A549 (cell line): ENCODE data around the gene SIGMAR1.

Source experiments
- CTCF ChIP-seq: fragments of >200 bp; sonication (Bioruptor Twin); formaldehyde crosslinking; IDR thresholded peaks from 3 replicates; pipeline ENCODE4 v1.5.1; 2016
- HOXA7 ChIP-seq: fragments of 250-450 bp; sonication (Bioruptor Pico); IDR thresholded peaks from 2 replicates; pipeline ENCODE4 v1.5.0; 2020; ENCODE audit warnings: mild to moderate bottlenecking, moderate library complexity
- JUNB ChIP-seq: fragments of >200 bp; sonication (Bioruptor Twin); formaldehyde crosslinking; IDR thresholded peaks from 2 replicates; pipeline ENCODE4 v1.6.1; 2016
- PHF8 ChIP-seq: fragments of 200-600 bp; sonication (generic); IDR thresholded peaks from 2 replicates; pipeline ENCODE4 v1.6.1; 2016; ENCODE audit warnings: low read depth, mild to moderate bottlenecking, antibody characterized with exemption, moderate library complexity, borderline replicate concordance
- POLR2A ChIP-seq: IDR thresholded peaks from 2 replicates; pipeline ENCODE4 v1.6.1; 2012; ENCODE audit warnings: mild to moderate bottlenecking, low read length
- USF2 ChIP-seq: fragments of 450-650 bp; IDR thresholded peaks from 2 replicates; pipeline ENCODE4 v1.6.1; 2014; ENCODE audit warnings: antibody characterized with exemption

GRCh38 chr9:34685591-34685990 is 48.0 kb upstream of the SIGMAR1 start:
- TF ChIP-seq PHF8 = no peak
- TF ChIP-seq CTCF = no peak
- no peak for TF ChIP-seq USF2
- TF ChIP-seq POLR2A = no peak
- TF ChIP-seq JUNB = no peak
- TF ChIP-seq HOXA7 (CRISPR knock-in tag) = no peak
